Measurements from ENCODE around the gene PPRC1.
A peak's percentile ranks its signal among the peaks of the same experiment; 100 is the strongest.

PPRC1 gene

DNA sequence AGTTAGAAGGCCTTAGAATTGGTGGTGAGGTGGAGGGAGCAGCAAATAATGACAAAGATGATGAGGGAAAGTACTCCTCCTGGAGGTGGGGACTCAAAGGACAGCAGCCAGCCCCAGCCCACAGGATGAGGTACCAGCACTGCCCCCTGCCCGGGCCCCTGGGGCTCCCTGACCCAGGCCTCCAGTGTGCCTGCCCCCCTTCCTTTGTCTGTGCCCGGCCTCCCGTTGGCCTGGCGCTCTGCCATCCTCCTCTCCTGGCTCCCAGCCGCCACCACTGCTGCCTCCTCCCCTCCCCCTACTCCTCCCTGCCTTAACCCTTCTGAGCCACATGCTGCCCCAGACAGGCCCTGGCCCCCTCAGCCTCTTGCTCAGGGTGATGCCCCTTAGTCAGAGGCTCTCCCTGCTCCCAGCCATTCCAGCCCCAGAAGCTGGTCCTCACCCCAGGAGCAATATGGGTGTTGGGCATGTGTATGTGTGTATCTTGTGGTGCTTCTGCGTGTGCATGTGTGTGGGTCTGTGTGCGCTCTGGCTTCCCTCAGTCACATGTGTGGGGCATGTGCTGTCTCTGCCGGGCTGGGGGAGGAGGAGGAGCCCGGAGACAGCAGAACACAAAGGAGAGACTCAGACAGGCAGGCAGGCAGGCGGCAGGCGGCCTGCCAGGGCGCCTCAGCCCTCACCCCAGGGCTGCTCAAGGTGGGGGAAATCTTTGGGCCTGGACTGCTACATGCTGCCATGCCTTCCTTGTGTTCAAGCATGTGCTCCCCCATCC lies 15.3 kb upstream of the PPRC1 start:
- DNase-seq, result peak; percentile 92

DNA sequence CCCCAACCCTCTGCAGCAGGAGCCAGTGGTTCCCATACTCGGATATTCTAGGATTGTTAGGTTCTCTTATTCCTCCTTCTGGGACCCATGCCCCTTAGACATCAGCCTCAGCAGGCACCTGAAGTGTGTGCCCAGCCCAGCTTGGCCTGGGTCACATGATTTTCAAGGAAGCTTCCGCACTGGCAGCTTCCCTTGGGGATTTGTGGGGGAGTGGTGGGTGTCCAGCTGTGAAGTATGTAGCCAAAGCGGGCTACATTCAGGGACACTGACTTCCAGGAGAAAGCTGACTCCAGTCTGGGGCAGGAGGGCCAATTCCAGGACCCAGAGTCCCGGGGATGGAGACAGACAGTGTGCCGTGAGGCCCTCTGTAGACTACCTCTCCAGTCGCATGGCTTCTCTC lies 14.0 kb upstream of the PPRC1 start:
- peak; percentile 61 for DNase-seq

DNA sequence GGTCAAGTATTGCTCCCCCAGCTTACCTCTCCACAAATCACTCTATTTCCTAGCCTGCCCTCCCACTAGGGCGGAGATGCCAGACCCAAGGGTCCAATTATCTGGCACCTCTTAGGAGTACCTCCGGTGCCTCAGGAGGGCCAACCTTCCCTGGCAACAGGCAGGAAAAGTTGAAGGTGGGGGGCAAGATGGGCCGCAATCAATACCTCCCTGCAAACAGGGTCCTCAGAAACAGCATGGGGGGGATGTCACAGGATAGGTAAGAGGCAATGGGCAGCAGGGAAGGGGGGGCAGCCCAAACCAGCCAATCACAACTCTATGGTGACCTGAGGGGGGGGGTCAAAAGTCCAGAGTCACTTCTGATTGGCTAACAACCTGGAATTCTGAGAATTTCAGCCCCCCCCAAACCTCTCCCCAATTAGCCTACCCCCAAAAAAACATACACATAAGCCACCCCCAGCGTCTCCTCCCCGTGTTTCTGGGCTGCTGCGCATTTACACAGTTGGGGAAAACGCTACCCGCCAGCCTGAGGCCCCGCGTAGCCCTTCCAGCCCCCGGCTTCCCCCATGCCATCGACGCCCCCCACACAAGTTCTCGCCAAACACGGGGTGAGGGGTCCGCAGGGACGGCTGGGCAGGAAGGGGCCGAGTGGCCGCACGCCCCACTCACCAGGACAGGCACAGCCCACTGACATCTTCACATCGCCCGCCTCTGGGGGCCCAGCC lies 13.3 kb upstream of the PPRC1 start:
- peak; percentile 83 for DNase-seq

DNA sequence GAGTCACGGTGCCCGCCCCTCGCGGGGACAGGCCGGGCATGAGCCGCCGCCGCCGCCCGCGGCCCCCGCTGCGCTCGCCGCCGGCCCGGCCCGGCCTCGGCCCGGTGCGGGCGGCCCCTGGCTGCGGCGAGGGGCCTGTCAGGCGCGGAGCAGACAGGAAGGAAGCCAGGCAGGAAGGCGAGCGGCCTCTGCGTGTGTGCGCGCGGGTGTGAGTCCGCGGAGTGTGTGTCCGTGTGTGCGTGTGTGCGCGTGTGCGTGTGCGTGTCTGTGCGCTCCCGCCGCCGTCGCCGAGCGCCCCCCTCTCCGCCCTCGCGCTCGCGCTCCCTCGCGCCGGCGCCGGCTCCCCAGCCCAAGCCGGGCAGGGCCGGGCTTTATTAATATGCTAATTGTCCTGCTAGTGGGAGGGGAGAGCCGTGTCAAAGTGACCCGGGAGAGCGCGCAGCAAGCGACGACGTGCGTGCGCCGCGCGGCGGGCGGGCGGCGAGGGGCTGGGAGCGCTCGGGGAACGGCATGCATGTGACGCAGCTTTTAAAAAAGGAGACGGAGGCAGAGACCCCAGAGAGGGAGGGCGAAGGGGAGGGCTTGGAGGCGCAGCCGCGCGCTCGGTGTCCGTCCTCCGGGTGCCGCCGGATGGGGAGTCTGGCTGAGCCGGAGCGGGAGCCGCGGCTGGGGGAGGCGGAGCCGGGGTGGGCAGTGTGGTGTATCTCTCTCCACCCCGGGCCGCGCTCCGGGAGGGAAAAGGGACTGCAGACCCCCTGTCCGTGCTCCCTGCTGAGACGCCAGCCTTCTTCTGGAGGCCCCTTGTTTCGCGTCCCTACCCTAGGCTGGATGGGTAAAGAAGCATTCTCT lies 12.5 kb upstream of the PPRC1 start, which contains the start of gene LDB1:
Gene LDB1, minus strand, starts transcription at position 227 of the 849 bp plus-strand sequence. CDS start 258 bp downstream, outside the sequence.
- peak; percentile 90 for DNase-seq

DNA sequence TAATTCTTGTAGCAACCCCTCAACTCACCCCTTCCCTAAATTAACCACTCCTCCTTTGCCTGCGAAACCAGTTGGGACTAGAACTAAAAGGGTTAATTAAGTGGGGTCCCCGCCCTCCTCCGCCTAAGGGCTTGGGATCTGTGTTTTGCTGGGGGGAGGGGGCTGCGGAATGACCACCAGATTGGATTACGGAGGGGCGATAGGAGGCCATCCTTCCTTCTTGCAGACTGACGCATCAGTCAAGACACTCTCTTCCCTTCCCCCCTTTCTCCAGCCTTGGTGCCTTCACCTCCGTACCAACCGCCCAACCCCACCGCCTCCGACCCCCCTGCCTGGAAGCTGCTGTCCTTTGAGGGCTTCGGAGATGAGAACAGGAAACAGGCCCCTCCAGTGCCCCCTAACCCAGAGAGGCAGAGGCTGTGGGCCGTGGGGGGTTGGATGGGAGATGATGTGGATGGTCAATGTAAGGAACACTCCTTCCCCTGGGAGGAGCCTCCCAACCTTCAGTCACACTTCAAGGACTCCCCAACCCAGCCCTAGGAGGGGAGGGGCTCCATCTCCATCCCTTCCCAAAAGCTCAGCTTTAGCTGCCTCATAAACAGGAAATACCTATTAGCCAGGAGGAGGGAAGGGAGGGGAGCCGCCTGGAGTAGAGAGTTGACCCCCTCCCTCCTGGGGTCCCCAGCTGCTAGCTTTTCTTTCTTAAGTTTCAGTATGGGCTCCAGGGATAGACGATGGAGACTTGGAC lies 11.7 kb upstream of the PPRC1 start:
- DNase-seq, result peak; percentile 83

DNA sequence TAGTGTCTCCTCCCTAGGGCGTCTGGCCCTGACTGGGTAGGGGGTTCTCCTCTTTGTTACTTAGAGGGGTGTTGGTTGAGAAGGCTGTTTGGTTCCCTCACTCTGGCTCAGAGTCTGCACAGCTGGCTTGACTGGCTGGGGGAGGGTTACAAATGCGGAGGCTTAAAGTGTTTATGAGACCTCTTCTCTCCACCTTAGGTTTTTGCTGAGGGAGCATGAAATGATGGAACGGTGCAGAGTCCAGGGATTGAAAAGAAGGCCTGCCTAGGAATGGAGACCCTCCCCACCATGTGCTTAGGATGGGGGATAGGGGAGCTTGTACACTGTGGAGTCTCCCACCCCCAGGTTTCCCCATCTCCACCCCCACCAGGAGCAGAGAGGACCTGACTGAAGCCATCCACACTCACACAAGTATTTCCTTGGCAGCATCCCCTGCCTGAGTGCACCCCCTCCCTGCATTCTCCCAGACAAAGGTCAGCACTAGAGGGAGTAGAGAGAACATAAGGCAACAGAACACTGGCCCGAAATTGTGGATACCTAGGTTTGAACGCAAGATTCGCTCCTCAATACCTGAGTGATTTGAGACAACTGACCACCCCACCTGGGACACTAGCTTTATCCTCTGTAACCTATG lies 11.0 kb upstream of the PPRC1 start:
- peak; percentile 51 for DNase-seq

DNA sequence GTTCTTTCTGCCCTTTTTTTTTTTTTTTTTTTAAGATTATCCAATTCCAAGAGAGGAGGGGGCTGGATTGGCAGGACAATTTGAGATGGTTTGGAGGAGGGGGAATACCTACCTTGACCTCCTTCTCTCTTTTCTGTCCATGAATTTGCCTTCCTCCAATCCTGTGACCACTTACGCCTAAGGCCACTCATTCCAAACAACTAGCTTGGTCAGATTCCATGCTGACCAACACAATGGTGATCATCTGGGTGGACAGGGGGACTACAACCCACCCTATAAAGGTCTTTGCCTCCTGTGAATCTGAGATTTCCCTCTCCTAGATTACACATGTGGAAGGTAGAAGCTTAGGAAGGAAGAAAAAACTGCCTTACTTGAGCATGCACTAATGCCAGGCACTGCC lies 10.4 kb upstream of the PPRC1 start:
- no peak for DNase-seq

DNA sequence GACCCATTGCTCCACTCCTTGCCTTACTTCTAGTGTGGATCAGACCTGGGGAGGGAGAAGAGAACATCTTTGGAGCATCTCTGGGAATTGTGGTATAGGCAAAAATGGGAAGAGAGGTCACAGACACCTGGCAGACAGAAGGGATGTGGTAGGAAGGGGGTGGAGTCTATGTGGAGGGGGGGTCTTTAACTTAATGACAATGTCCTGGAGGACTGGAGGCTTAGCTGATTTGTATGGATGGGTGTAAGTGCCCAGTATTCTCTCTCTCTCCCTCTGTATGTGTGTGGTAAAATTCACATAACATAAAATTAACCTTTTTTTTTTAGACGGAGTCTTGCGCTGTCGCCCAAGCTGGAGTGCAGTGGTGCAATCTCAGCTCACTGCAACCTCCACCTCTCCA lies 9.6 kb upstream of the PPRC1 start:
- no peak for DNase-seq

DNA sequence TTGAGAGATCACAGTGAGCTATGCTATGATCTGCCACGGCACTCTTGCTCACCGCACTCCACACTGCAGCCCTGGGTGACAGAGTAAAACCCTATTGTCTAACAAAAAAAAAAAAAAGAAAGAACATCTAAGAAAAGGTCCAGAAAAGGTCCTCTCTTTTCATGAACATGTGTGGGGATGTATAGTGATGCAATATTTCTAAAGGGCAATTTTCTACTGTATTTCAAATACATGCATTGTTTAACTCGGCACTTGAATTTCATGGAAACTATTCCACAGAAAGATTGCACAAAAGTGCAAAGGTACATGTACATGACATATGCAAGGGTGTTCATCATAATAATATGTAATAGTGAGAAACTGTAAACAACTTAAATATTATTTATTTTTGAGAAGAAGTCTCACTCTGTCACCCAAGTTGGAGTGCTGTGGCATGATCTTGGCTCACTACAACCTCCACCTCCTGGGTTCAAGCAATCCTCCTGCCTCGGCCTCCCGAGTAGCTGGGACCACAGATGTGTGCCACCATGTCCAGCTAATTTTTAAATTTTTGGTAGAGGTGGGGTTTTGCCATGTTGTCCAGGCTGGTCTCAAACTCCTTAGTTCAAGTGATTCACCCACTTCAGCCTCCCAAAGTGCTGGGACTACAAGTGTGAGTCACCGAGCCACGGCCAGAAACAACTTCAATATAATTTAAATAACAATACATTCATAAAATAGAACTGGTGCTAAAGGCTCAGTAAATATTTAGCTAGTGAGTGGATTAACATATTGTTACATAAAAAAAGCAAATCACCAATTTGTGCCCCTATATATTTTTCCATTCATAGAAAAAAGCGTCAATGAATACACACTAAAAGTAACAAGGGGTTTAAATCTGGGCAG lies 1.3 kb upstream of the PPRC1 start:
- DNase-seq, result no peak

DNA sequence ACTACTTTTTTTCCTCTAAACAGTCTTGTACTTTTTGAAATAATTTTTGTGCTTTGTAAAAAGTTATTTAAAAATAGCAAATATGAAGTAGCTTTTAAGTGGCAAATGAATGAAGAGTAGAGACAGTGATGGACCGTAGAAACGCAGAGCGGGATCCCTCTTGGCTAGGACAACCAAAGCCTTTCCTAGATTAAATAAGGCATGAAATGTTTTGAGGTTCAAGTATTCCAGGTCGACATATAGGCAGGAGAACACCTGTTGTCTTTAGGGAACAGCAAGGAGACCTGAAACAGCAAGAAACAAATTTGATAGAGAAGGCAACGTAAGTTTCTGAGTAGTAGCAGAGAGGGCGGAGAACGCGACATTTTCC lies 662 bp upstream of the PPRC1 start:
- no peak for DNase-seq

DNA sequence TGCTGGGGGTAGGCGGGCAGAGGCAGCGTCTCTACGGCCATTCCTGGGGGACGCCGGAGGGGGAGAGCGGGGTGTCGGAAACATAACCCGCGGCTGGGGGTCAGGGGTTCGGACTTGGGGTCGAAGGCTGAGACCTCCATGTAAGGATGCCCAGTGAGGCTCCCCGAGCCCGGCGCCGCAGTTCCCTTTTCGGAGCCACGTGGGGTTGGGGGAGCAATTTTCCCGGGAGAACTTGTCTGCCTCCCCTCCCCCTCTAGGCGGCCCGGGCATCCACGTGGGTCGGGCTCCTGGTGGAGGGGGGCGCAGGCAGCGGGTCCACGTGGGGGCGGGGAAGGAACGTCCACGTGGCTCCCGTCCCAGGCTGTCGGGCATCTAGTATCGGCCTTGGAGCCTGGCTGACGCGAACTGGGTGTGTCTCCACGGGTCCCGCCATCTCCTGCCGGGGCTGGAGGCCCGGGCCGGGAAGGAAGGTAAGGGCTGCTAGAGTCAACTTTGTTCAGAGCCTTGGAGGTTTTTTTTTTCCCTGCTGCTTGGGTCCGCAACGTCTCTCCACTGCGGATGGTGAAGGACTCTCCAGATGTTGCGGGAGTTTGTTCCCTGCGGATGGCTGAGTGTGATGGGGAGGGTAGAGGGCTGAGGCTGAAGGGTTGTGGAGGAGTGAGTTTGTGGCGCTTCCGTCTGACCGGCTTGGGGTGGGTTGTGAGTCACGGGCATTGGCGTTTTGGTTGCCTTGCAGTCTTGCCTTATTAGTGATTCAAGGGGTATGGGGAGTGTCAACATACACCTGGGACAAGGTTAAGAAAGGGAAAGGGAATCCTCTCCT lies 744 bp downstream of the PPRC1 start:
- peak; percentile 90 for DNase-seq

DNA sequence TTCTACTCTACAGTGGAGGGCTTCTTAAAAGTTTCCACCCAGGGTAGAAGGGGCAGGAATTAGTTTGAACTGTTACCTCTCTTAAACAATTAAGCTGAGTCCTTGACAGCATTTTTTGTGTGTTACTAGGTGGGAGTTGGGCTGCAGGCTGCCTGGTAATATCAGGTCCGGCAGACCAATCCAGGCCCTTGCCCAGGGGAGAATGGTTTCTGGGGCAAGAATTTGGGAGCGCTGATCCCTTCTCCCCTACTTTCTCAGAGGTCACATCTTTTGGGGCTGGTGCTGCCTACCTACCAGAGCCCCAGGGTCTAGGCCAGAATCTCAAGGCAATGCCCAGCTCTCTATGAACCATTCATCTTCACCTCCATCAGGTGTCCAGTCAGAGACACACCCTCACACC lies 1.6 kb downstream of the PPRC1 start:
- no peak for DNase-seq

DNA sequence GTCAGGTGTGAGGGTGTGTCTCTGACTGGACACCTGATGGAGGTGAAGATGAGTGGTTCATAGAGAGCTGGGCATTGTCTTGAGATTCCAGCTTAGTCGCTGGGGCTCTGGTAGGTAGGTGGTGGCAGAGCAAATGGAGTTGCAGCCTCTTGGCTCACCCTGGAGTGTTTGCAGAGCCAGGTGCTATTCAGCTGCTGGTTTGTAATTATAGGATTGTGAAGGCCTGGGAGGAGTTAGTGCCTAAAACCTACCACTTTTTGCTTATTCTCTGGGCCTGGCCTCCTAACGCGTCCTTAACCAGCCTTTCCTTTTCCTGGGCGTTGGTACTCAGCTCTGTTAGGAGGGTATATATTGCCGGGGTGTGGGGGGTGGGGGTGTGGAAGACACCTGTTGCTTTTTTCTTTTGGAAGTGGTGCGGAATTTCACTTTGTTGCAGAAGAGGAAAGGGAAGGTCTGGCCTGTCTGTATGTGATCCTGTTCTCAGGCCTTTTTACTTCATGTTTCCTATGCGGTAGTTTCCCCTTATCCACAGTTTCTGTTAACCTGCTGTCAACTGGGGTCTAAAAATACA lies 3.2 kb downstream of the PPRC1 start:
- no peak for DNase-seq

DNA sequence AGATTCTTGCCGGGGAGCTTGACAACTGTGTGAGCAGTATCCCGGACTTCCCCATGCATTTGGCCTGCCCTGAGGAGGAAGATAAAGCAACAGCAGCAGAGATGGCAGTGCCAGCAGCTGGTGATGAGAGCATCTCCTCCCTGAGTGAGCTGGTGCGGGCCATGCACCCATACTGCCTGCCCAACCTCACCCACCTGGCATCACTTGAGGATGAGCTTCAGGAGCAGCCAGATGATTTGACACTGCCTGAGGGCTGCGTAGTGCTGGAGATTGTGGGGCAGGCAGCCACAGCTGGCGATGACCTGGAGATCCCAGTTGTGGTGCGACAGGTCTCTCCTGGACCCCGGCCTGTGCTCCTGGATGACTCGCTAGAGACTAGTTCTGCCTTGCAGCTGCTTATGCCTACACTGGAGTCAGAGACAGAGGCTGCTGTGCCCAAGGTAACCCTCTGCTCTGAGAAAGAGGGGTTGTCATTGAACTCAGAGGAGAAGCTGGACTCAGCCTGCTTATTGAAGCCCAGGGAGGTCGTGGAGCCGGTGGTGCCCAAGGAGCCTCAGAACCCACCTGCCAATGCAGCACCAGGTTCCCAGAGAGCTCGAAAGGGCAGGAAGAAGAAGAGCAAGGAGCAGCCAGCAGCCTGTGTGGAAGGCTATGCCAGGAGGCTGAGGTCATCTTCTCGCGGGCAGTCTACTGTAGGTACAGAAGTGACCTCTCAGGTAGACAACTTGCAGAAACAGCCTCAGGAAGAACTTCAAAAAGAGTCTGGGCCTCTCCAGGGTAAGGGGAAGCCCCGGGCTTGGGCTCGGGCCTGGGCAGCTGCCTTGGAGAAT lies 6.7 kb downstream of the PPRC1 start:
- DNase-seq, result no peak

DNA sequence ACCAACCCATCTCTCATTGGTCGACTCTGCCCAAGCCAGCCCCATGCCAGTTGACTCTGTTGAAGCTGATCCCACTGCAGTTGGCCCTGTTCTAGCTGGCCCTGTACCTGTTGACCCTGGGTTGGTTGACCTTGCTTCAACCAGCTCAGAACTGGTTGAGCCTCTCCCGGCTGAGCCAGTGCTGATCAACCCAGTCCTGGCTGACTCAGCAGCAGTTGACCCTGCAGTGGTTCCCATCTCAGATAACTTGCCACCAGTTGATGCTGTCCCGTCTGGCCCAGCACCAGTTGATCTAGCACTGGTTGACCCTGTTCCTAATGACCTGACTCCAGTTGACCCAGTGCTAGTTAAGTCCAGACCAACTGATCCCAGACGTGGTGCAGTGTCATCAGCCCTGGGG lies 7.4 kb downstream of the PPRC1 start:
- no peak for DNase-seq

DNA sequence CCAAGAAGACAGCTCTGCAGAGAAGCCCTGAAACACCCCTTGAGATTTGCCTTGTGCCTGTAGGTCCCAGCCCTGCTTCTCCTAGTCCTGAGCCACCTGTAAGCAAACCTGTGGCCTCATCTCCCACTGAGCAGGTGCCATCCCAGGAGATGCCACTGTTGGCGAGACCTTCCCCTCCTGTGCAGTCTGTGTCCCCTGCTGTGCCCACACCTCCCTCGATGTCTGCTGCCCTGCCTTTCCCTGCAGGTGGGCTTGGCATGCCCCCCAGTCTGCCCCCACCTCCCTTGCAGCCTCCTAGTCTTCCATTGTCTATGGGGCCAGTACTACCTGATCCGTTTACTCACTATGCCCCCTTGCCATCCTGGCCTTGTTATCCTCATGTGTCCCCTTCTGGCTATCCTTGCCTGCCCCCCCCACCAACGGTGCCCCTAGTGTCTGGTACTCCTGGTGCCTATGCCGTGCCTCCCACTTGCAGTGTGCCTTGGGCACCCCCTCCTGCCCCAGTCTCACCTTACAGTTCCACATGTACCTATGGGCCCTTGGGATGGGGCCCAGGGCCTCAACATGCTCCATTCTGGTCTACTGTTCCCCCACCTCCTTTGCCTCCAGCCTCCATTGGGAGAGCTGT lies 8.2 kb downstream of the PPRC1 start:
- DNase-seq, result no peak

DNA sequence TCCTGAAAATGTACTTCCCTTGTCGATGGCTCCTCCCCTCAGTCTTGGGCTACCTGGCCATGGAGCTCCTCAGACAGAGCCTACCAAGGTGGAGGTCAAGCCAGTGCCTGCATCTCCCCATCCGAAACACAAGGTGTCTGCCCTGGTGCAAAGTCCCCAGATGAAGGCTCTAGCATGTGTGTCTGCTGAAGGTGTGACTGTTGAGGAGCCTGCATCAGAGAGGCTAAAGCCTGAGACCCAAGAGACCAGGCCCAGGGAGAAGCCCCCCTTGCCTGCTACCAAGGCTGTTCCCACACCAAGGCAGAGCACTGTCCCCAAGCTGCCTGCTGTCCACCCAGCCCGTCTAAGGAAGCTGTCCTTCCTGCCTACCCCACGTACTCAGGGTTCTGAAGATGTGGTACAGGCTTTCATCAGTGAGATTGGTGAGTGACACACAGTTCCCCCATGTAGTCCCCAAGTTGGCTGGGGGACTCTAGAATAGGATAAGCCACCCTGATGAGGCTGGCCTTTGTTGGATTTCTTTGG lies 8.8 kb downstream of the PPRC1 start:
- DNase-seq, result no peak

DNA sequence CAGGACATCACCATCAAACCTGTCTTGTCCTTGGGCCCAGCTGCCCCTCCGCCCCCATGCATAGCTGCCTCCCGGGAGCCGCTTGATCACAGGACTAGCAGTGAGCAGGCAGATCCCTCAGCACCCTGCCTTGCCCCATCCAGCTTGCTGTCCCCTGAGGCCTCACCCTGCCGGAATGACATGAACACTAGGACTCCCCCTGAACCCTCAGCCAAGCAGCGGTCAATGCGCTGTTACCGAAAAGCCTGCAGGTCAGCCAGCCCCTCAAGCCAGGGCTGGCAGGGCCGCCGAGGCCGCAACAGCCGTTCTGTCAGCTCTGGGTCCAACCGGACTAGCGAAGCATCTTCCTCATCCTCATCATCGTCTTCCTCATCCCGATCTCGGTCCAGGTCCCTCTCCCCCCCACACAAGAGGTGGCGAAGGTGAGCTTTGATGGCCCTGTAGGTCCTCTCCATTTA lies 14.2 kb downstream of the PPRC1 start:
- DNase-seq, result no peak

Data from femur (tissue), 1 donor.